Thoracic aorta (tissue), 2 donors: ENCODE results near the gene COLEC12. TPM values are rescaled to one million over a fixed set of nuclear protein-coding genes. Genes with fewer than 3 reads are reported as not detected.

ENCODE experiments used
- ATAC-seq: fragments of 150-250 bp; one replicate; pipeline ENCODE4 v1.8.0; 2017; ENCODE audit warnings: low read depth; ENCODE audit not compliant: insufficient number of reproducible peaks, low FRiP score
- DNase-seq: peaks from one replicate; pipeline ENCODE4 v3.0.0-alpha.2; 2020; ENCODE audit warnings: low spot score
- H3K27ac ChIP-seq, 2 donors: fragments of 200-600 bp; sonication (generic); 1 replicate in 1 of 2; 2 replicates in 1 of 2; pipeline ENCODE4 v1.5.1; 2016; ENCODE audit warnings: mild to moderate bottlenecking in 2 of 2, moderate library complexity in 2 of 2
- H3K27me3 ChIP-seq: fragments of 200-600 bp; sonication (generic); replicated peaks from 2 replicates; pipeline ENCODE4 v1.6.0; 2016; ENCODE audit warnings: mild to moderate bottlenecking; ENCODE audit not compliant: insufficient read depth
- H3K36me3 ChIP-seq: fragments of 200-600 bp; sonication (generic); one replicate; pipeline ENCODE4 v1.5.1; 2016
- H3K4me1 ChIP-seq, 2 donors: fragments of 200-600 bp; sonication (generic); 1 replicate in 1 of 2; 2 replicates in 1 of 2; pipeline versions ENCODE4 v1.5.1 to v1.6.0; 2016; ENCODE audit warnings: low read depth in 2 of 2, mild to moderate bottlenecking in 1 of 2; ENCODE audit not compliant: control insufficient read depth in 1 of 2
- H3K4me3 ChIP-seq: fragments of 200-600 bp; sonication (generic); 2 replicates; pipeline ENCODE4 v1.5.1; 2016; ENCODE audit warnings: mild to moderate bottlenecking
- H3K9me3 ChIP-seq: fragments of 200-600 bp; sonication (generic); 2 replicates; pipeline ENCODE4 v1.5.1; 2016
- CTCF ChIP-seq: fragments of 200-600 bp; sonication (generic); IDR thresholded peaks from one replicate; pipeline ENCODE4 v1.5.1; 2019; ENCODE audit warnings: antibody characterized with exemption
- total RNA-seq, 2 donors: library from RNA; depleted of rRNA; stranded (reverse); fragments of >200 nt; gene quantifications; one replicate each; pipeline versions ENCODE4 v1.1.0 to v1.2.3, GENCODE V29; 2016

COLEC12 gene
- total RNA-seq, 2 donors from 2014 or later: 19.3 to 21.3 TPM

GRCh38 chr18:404061-404636, 96.4 kb downstream of the COLEC12 start:
- Histone ChIP-seq H3K36me3 (no peaks in the 10 kb centered on the region), H3K4me3 (no peak overlapping the region), H3K27me3 (no peaks in the 10 kb centered on the region), H3K27ac (no peak overlapping the region), H3K9me3 (peaks cover 5% of the 10 kb centered on the region), H3K4me1 (peaks cover 0 to 11% of the 10 kb centered on the region in 2 donors)
- ATAC-seq (no peak), DNase-seq (no peak)
- TF ChIP-seq CTCF: no peak

- DNase-seq (no peak), ATAC-seq (no peak)
- no peak overlapping the region for H3K27ac ChIP-seq
- H3K36me3 ChIP-seq: no peaks in the 10 kb centered on the region
- TF ChIP-seq CTCF: no peak
- peaks cover 0 to 10% of the 10 kb centered on the region in 2 donors for H3K4me1 ChIP-seq
- H3K4me3 ChIP-seq: no peak overlapping the region
- no peaks in the 10 kb centered on the region for H3K27me3 ChIP-seq
- peaks cover 5% of the 10 kb centered on the region for H3K9me3 ChIP-seq
Measured at GRCh38 chr18:402129-402528, 98.4 kb downstream of the COLEC12 start.

- no peak for ATAC-seq
- H3K4me1 ChIP-seq: peaks cover under 1 to 15% of the 10 kb centered on the region in 2 donors
- no peaks in the 10 kb centered on the region for H3K27me3 ChIP-seq
- no peak overlapping the region for H3K27ac ChIP-seq
- no peak overlapping the region for H3K4me3 ChIP-seq
- DNase-seq: no peak
- no peak for TF ChIP-seq CTCF
- no peaks in the 10 kb centered on the region for H3K36me3 ChIP-seq
- H3K9me3 ChIP-seq: peaks cover 5% of the 10 kb centered on the region
Measured at GRCh38 chr18:400456-400855, 100.0 kb downstream of the COLEC12 start.

GRCh38 chr18:399631-400135, 100.8 kb downstream of the COLEC12 start:
- DNase-seq (no peak), ATAC-seq (no peak)
- H3K4me1 ChIP-seq: peaks cover 6 to 22% of the 10 kb centered on the region in 2 donors
- no peak overlapping the region for H3K27ac ChIP-seq
- no peak overlapping the region for H3K4me3 ChIP-seq
- no peaks in the 10 kb centered on the region for H3K36me3 ChIP-seq
- no peak for TF ChIP-seq CTCF
- H3K9me3 ChIP-seq: peaks cover 2% of the 10 kb centered on the region
- no peaks in the 10 kb centered on the region for H3K27me3 ChIP-seq

GRCh38 chr18:398935-399630, 101.4 kb downstream of the COLEC12 start:
- Histone ChIP-seq H3K36me3 (no peaks in the 10 kb centered on the region), H3K4me1 (peaks cover 11 to 28% of the 10 kb centered on the region in 2 donors), H3K27me3 (no peaks in the 10 kb centered on the region), H3K9me3 (no peaks in the 10 kb centered on the region), H3K4me3 (no peak overlapping the region), H3K27ac (no peak overlapping the region)
- DNase-seq (no peak), ATAC-seq (no peak)
- no peak for TF ChIP-seq CTCF
